Mesothelial cell of epicardium (in vitro differentiated cells): ENCODE data around the gene MIDN. TPM values are rescaled to one million over a fixed set of nuclear protein-coding genes. Genes with fewer than 3 reads are reported as not detected.

Source experiments
- DNase-seq, 2 experiments: peaks; one replicate each; pipeline ENCODE4 v3.0.0; 2021; ENCODE audit warnings: low spot score in 2 of 2; ENCODE audit not compliant: unreplicated experiment in 2 of 2
- H3K27ac Mint-ChIP-seq: 2 replicates; pipeline ENCODE4 v1.8.0; 2021; ENCODE audit warnings: mixed read lengths
- H3K27me3 Mint-ChIP-seq: 2 replicates; pipeline ENCODE4 v1.8.0; 2021; ENCODE audit warnings: low read depth, mixed read lengths
- H3K36me3 Mint-ChIP-seq: 2 replicates; pipeline ENCODE4 v1.8.0; 2021; ENCODE audit warnings: mixed read lengths
- H3K4me1 Mint-ChIP-seq: 2 replicates; pipeline ENCODE4 v1.8.0; 2021; ENCODE audit warnings: mixed read lengths
- H3K4me3 Mint-ChIP-seq: 2 replicates; pipeline ENCODE4 v1.8.0; 2021; ENCODE audit warnings: mild to moderate bottlenecking, moderate library complexity, mixed read lengths
- H3K9me3 Mint-ChIP-seq: 2 replicates; pipeline ENCODE4 v1.8.0; 2021; ENCODE audit warnings: mixed read lengths
- CTCF ChIP-seq: fragments of 200-600 bp; sonication (generic); IDR thresholded peaks from one replicate; pipeline ENCODE4 v1.5.0; 2021; ENCODE audit warnings: antibody characterized with exemption; ENCODE audit not compliant: unreplicated experiment
- total RNA-seq: library from RNA; stranded (reverse); gene quantifications from 3 replicates; pipeline ENCODE4 v1.2.1, GENCODE V29; 2021

The MIDN gene
- total RNA-seq, 1 donor from 2014 or later: 177 TPM

- Mint-ChIP-seq H3K36me3 (peaks cover 3% of the 10 kb centered on the region), H3K9me3 (no peaks in the 10 kb centered on the region), H3K27me3 (no peaks in the 10 kb centered on the region), H3K4me3 (no peak overlapping the region), H3K27ac (no peak overlapping the region), H3K4me1 (no peaks in the 10 kb centered on the region)
- DNase-seq: no peak
- TF ChIP-seq CTCF: no peak
Measured at GRCh38 chr19:1224047-1224825, 24.1 kb upstream of the MIDN start.

GRCh38 chr19:1224847-1225246, 23.5 kb upstream of the MIDN start:
- Mint-ChIP-seq H3K4me3 (no peak overlapping the region), H3K4me1 (no peaks in the 10 kb centered on the region), H3K9me3 (no peaks in the 10 kb centered on the region), H3K36me3 (peaks cover 3% of the 10 kb centered on the region), H3K27ac (no peak overlapping the region), H3K27me3 (no peaks in the 10 kb centered on the region)
- no peak for TF ChIP-seq CTCF
- no peak for DNase-seq

GRCh38 chr19:1225440-1226226, 22.8 kb upstream of the MIDN start:
- TF ChIP-seq CTCF: no peak
- Mint-ChIP-seq H3K36me3 (peaks cover 3% of the 10 kb centered on the region), H3K27me3 (no peaks in the 10 kb centered on the region), H3K4me3 (no peak overlapping the region), H3K9me3 (no peaks in the 10 kb centered on the region), H3K27ac (no peak overlapping the region), H3K4me1 (no peaks in the 10 kb centered on the region)
- DNase-seq: no peak

GRCh38 chr19:1226227-1226518, 22.2 kb upstream of the MIDN start:
- no peak overlapping the region for H3K4me3 Mint-ChIP-seq
- H3K36me3 Mint-ChIP-seq: peaks cover 3% of the 10 kb centered on the region
- no peaks in the 10 kb centered on the region for H3K27me3 Mint-ChIP-seq
- H3K9me3 Mint-ChIP-seq: no peaks in the 10 kb centered on the region
- no peak overlapping the region for H3K27ac Mint-ChIP-seq
- peaks cover 2% of the 10 kb centered on the region for H3K4me1 Mint-ChIP-seq
- TF ChIP-seq CTCF: no peak
- no peak for DNase-seq

GRCh38 chr19:1226522-1227303, 21.7 kb upstream of the MIDN start:
- H3K27ac Mint-ChIP-seq: no peak overlapping the region

More at GRCh38 chr19:1226522-1227303, 21.7 kb upstream of the MIDN start:
- no peak overlapping the region for H3K4me3 Mint-ChIP-seq
- no peaks in the 10 kb centered on the region for H3K27me3 Mint-ChIP-seq
- H3K9me3 Mint-ChIP-seq: no peaks in the 10 kb centered on the region
- peaks cover 4% of the 10 kb centered on the region for H3K4me1 Mint-ChIP-seq
- TF ChIP-seq CTCF: no peak
- peaks cover 3% of the 10 kb centered on the region for H3K36me3 Mint-ChIP-seq
- DNase-seq: no peak
